HG03432 (cell line): Measurements from ENCODE around the gene B4GALT1.
A peak's percentile ranks its signal among the peaks of the same experiment; 100 is the strongest.

ENCODE experiments used
- ATAC-seq: cut with Tn5 transposase; IDR thresholded peaks from one replicate; pipeline ENCODE4 v1.9.1; 2021; ENCODE audit warnings: mild to moderate bottlenecking, moderate library complexity; ENCODE audit not compliant: unreplicated experiment

Gene B4GALT1

DNA sequence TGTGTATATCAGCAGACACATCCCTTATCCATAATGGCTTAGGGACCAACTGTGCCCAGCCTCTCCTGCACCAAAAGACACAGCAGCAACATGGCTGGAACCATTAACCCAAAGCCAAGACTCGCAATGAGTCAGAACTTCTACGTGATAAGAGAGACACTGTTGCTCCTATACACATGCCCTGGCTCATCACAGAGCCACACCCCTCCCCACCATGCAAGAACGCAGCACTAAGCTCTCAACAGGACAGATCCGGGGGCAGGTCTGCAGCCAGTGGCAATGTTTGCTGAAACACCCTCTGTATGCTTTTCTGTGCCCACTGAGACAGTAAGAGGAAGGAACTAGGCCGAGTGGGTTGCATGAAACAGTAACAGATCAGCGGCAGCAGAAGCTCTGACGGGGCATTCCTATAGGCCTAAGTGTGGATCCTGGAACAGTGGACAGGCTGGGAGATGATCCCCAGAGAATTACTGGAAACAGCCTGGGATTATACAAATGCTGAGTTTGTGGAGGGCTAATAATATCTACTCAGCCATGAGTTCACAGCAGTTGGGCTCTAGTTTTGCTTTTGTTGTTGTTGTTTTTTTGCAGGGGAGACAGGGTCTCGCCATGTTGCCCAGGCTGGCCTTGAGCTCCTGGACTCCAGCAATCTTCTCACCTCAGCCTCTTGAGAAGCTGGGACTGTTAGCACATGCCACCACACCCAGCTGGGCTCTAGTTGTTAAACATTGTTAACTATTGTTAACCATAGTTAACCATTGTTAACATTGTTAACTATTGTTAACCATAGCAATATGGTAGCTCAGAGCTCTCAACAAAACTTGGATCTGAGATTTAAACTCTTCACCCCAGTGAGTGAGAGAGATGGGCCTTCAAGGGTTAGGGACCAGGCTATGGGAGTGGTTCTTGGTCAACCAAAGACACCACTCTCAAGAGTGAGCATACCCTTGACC, 41.0 kb downstream of the B4GALT1 start:
- ATAC-seq: peak; percentile 46

DNA sequence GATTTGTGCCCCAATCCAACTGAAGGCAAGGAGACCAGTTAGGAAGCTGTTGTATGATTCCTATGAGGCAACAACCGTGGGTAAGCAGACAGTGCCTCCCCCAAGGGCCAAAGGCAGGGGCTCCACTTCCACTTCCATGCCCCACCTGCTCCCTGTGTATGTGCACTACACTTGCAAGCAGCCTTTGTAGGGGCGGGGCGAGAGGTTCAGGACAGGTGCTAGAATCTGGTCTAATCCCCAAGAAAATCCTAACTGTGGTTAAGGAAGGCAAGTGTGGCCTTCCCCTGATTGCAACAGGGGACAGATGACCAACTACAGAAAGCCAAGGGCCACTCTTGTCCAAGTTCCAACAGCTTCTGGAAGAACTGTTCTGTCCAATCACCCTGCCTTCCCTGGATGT, 41.7 kb downstream of the B4GALT1 start:
- ATAC-seq: no peak

DNA sequence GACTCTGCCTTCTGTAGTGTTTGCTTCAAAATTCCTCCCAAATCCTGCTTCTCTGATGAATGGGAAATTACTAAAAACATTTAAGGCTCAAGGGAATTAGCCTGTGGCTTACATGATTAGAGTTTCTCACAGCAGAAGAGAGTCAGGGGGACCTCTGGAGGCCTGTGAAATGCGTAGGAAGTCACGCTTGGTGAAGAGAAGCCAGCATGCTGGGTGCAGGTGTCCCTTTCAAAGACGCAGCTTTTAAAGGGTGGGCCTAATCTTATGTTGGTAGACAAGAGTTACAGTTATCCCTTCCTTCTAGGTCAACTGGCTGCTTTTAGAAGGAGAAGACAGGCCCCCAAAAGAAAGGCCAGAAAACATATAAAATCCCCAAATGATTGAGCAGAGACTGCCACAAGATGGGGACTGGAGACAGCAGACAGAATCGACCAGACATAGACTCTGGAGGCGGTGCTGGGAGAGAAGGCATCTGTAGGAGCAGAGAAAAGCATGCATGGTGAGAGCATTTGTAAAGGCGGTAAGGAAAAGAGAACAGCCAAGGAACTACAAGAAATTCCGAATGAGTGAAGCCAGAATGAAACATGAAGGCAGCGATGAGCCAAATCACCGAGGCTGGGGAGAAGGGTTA, 42.3 kb downstream of the B4GALT1 start:
- no peak for ATAC-seq

DNA sequence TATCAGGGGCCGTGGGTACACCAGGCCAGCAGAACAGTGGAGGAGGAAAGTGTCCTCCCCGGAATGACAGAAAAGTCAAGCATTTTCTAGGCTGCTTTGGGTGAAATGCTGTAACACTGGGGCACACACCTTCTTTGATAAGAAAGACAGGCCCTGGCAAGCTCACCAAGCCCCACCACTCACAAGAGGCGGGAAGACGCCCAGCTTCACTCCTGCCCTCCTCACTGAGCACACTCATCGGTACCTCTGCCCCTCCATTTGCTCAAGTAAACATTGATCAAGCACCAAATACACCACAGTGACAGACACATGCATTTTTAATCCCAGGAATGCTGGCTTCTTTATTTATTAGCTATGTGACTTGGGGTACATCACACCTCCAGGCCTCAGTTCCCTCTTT, 43.1 kb downstream of the B4GALT1 start:
- no peak for ATAC-seq

DNA sequence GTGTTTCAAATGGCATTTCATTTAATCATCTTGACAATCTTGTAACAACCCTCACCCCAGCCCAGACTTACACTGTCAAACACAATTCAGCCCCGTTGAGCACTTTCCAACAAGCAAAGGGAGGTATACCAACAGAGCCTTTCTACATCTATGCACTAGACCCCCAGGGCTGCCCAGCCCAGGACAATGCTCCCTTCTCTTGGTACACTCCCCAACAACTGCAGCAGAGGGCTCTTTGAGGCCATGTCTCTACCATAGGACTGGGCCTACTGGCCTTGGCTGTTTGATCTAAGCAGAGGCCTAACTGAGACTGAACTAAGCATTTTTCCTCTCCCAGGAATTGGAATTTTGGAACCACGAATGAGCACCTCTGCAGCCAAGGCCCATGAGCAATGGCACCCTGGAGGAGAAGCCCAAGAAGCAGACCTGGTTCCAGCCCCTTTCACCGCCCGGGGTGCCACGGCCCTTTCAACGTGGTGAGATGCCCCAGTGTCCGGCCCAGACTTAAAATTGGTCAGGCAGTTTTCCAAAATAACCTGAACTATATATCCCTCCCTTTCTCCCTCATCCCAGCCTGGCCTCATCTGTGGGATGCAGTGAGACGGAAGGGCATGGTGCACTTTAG, 43.6 kb downstream of the B4GALT1 start:
- ATAC-seq: no peak

DNA sequence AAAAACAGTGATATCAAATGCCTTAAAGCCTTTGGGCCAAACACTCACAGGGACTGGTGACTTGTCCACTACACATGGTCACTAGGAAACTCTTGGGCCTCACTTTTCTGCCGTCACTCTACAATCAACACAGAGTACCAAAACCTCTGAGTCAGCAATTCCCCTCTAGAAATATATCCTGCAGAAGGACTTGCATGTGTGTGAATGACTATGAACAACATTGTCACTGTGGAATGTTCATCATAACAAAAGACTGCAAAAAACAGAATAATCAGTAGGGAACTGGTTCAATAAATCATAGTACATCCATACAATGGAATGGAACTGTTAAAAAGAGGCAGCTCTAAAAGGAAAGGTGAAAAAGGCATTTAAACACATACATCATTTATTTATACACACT, 46.5 kb downstream of the B4GALT1 start:
- ATAC-seq: no peak

DNA sequence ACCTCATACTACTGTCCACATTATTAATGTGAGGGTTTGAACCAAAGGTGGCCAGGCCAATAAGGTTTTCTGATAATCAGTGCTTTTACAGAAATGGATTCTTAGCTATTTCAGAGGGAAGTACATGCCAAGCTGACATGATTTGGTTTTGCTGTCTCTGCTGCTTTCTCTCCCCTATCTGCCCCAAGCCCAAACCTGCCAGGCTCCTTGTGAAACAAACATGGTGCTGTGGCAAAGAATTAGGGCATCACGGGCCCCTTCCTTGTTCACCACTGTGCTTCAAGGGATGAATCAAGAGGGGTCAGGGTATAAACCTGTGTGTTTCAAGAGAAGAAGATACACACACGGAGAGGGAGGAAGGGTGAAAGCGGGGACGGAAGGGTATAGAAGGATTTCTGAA, 49.3 kb downstream of the B4GALT1 start:
- ATAC-seq: no peak

DNA sequence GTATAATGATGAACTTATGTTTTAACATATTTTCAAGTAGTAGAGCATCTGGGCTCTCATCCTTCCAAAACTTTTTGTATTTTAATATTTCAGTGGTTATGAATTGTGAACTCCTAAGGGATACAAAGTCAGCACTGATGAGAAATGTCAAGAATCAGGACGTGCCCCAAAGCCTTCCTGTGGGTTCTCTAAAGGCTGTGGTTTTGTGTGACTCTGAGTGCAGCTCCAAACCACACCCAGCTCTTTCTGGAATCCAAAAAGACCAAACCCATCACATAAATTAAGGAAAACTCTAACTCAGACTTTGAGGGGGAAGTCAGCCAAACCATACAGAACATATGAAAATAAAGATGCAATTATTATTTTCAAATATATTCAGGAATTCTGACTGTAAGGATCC, 49.8 kb downstream of the B4GALT1 start:
- ATAC-seq: no peak

DNA sequence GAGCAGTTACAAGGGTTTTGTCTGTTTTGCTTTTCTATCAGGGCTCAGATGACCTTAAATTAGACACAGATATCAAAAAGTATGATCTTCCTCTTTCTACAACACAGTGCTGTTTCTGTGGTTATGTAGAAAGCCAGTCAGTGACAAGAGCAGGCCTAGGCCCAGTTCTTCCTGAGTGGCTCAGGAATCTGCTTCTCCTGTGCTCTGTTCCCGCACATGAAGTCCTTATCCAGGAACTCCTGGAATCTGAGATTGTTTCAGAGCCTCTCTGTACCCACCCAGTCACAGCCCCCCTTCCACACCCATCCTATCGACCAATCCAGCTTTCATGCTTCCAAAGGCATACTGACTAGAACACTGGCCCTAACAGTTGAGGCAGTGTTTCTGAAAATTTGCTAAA, 50.3 kb downstream of the B4GALT1 start:
- ATAC-seq: no peak

DNA sequence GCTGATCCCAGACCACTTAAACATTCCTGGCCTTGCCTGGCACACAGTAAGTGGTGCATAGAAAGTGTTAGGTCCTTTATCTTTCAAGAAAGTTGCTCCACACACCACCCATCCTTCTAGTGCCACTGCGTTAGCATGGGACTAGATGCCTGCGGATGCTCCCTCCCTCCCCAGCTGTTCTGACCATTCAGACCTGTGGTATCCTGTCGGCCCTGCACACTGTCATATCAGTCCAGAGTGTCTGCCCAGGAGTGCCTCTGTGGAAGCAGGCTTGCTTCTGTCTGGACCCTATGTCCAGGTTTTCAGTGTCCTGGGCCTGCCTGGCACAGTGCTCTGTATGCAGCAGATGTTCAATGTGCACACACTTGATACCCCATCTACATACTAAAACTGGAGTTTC, 52.4 kb downstream of the B4GALT1 start:
- ATAC-seq: no peak

DNA sequence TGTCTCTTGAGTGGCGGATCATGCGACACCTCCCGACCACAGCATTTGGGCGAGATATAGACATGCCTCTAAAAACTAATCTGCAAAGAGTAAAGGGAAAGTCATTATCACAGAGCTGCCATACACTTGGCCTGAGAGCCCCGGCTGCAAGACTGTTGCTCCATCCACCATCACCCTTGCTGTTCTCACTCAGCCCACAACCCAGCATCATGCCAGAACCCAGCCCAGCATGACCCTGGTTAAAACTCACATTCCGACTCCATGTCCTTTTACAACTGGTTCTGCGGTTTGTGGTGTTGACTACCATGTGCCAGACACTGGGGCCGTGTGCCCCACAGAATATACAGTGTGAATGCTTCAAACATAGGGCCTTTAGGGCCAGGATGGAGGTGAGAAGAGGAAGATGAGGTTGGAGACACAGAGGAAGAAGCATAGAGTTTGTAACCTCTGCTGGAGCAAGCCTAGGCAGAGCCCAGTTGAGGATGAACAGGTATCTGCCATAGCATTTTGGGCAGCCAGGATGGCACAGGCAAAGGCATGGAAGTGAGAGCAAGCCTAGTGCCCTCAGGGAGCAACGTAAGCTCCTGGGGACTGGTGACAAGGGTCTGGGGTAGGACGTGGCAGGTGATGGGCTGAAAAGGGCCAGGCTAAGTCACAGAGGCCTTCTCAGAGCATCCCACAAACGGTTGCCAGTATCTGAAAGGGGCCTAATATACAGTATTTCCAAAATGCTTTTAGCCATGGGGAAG, 53.2 kb downstream of the B4GALT1 start:
- no peak for ATAC-seq

DNA sequence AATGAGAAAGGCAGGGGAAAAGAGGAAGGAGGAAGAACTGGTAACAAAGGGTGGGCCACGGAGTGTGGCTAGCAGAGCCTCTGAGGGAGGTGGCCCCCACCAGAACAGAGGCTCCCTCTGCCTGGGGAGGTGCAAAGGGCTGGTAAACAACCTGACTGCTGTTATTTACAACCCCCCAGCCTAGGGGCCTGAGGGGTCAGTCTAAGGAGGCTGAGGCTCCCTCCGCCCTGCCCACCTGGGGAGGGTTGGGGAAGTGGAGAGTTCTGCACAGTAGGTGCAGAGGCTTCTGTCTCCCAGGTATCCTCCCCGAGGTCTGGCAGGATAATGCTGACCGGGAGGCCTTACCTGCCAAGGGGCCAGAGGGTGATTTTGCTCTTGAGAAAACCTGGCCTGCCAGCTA, 55.0 kb downstream of the B4GALT1 start:
- ATAC-seq: no peak

DNA sequence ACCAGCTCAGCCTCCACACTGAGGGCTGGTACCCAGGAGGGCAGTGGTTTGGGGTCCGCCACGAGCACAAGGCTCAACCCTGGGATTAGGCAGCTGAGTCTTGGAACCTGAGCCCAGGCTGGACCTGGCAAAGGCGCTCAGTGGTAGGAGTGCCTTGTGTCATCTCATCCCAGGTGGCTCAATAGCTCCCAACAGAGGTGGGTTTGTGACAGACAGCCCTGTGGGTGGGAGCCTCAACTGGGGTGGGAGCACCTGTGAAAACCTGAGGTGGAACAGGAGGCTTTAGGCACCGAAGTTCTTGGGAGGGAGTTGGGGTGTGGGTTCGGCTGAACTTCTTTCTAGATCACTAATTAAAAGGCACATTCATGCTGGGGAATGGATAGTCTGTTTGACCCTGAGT, 55.5 kb downstream of the B4GALT1 start:
- ATAC-seq: no peak

DNA sequence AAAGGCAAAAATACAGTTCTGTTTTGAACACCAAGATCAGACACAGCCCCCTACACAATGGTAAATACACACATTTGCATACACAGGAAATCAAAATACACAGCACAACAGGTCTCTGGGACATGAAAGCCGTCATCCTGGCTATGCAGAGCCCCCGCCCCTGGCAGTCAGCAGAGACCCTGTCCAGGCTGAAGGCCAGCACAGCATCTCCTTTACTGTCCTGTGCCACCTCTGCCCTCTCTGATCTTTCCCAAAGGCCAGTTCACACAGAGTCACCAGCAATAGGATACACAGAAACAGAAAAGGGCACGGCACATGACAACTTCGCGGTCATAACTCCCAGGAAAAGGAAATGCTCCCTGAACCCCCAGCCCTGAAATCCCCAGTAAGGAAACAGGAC, 56.5 kb downstream of the B4GALT1 start:
- no peak for ATAC-seq

DNA sequence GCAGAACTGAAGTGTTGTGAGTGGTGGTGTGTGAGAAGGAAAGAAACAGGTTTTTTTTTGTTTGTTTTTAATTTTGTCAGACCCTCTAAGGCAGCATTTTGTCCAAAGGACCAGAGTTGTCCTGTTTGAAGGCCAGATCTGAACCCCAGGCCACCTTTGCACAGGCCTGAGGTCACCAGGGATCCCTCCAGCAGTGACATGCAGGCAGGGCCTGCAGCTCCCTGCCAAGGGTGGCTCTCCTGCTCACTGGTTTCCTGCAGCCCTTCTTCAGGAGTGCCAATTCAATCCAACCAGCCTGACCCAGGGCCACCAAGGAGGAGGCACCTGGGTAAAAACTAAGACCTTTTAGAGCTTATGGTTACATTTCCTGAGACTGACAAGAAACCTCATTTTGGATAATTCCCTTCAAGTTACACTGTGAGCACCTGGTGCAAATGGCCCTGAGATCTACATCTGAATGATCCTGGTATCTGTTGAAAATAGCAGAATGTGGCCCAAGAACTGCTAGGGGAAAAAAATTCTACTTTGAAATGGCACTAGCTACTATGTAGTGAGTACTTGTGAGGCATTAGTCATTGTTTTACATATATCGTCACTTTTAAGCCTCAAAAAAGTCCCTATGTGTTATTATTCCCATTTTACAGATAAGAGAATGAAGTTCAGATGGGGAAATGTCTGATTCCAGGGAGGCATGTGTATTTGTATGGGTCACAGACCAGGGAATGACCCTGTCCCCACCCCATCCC, 57.1 kb downstream of the B4GALT1 start:
- no peak for ATAC-seq

DNA sequence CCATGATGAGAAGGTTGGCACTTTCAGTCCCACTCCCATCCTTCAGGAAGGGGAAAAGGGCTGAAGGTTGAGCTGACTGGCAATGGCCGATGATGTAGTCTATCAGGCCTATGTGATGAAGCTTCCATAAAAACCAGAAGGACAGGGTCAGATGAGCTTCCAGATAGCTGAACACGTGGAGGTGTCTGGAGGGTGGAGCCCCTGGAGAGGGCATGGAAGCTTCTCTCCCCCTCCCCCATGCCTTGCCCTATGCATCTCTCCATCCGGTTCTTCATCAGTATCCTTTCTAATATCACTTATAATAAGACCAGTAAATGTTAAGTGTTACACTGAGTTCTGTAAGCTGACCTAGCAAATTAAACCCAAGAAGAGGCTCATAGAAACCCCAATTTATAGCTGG, 58.0 kb downstream of the B4GALT1 start:
- no peak for ATAC-seq

DNA sequence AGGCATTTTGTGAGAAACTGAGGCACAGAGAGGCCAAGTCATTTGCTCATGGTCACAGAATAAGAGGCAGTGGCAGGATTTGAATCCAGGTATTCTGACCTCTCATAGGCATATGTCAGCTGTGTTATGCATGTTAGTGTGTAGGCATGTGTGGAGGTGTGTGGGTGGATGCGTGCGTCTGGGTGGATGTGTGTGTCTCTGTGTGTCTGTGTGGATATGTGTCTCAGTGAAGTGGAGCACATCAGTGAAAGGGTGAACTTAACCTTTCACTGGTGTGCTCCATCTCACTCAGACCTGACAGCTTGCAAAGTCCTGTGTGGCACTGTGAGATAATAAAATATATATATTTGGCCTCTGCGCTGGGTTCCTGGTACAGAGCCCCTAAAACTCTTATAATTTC, 58.7 kb downstream of the B4GALT1 start:
- no peak for ATAC-seq

DNA sequence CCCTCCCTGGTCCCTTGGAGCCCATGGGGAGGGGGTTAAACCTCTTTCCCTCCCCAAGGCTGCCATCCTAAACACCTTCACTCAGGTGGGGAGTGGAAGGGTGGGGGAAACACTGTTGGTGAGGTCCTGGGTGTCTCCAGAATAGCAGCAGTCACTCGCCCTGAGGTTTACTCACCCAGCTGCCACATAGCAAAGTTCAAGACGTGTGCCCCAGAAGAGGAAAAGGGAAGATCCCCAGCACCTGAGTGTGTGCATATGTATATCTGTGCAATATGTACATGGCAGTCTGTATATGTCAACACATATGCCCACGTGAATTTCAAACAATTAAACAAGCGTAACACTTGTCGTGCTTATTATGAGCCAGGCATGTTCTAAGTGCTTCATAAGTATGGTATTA, 59.4 kb downstream of the B4GALT1 start:
- no peak for ATAC-seq

DNA sequence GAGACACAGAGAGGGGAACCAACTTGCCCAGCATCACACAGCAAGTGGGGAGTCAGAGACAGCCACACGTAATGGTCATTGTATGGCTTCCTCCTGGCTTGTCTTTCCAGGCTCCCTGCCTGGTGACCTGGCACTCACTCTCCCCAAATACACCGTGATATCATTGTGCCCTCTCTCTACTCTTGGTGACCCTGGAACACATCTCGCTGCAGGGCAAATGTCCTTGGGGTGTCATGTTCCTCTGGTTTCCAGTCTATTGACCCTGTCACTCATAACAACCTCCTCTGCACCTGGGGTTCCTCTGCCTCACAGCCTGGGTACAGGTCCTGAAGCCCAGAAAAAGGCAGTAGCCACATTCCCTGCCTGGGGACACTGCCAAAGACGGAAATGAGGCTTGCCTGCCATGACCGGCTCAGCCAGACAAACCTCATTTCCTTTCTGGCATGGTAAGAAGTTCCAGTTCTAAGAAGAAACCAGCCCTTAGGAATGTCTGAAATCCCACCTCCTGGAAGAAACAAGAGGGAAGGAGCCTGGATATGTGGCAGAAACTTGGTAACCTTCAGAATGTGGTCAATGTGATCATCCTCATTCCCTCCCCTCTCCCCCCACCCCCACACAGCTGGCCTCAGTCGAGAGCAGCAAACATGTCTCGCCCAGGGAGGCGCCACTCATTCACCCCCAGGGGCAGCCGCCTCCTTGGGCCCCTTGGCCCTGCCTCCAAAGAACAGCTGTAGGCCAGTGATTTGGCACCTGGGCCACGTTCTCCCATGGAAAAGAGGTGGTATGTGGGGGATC, 60.1 kb downstream of the B4GALT1 start:
- no peak for ATAC-seq

DNA sequence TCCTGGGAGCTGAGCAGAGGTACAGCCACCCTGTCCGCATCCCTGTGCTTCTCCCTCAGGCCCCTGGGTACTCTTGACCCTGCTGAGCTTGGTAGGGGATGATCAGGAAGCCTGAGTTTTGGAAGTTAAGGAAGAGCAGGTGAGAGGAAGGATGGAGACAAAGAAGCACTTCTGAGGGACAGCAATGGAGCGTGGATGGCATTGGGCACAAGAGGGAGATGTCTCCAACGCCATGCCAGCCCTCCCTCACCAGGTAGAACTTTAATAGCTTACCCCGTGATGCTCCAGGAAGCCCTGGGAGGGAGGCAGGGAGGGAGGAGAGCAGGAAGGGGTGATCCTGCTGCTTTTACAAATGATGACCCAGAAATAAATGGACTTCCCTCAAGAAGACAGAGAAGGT, 60.8 kb downstream of the B4GALT1 start:
- no peak for ATAC-seq
